Measurements from ENCODE around the gene VWC2.

DNA sequence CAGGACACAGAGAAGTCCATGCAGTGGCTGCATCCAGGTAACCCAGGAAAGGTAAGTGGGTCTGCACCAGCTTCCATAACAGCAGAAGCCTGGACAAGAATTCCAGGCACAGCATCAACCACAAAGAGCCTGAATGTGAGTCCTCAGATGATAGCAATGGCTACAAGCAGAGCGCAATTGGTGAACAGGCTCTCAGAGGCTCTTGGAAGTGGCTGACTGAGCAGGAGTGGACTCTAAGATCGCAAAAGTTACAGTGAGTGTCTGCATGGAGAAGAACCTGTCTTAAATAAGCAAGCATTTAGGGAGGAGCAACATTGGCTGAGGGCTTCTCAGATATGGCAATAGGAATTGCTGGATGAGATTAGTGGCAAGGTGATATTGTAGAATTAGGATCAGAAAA lies 41.6 kb upstream of the VWC2 start:
- TF ChIP-seq, protein P1, sequence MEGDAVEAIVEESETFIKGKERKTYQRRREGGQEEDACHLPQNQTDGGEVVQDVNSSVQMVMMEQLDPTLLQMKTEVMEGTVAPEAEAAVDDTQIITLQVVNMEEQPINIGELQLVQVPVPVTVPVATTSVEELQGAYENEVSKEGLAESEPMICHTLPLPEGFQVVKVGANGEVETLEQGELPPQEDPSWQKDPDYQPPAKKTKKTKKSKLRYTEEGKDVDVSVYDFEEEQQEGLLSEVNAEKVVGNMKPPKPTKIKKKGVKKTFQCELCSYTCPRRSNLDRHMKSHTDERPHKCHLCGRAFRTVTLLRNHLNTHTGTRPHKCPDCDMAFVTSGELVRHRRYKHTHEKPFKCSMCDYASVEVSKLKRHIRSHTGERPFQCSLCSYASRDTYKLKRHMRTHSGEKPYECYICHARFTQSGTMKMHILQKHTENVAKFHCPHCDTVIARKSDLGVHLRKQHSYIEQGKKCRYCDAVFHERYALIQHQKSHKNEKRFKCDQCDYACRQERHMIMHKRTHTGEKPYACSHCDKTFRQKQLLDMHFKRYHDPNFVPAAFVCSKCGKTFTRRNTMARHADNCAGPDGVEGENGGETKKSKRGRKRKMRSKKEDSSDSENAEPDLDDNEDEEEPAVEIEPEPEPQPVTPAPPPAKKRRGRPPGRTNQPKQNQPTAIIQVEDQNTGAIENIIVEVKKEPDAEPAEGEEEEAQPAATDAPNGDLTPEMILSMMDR (IDR thresholded peaks at IDR 0.05) = no peak
- no peak for TF ChIP-seq POLR2A (IDR thresholded peaks at IDR 0.05)

All from esophagus squamous epithelium (tissue), 4 donors.